HuH-7.5 (cell line): Measurements from ENCODE around the gene MXD3.
"Not testable (repeated sequence)": the region's sequence is repeated elsewhere in the genome, so short reads cannot be mapped to it uniquely, and the experiment has no call there.

Experiments
- DNase-seq: peaks from one replicate; pipeline ENCODE4 v3.0.0; 2011; ENCODE audit warnings: low spot score

Gene MXD3

DNA sequence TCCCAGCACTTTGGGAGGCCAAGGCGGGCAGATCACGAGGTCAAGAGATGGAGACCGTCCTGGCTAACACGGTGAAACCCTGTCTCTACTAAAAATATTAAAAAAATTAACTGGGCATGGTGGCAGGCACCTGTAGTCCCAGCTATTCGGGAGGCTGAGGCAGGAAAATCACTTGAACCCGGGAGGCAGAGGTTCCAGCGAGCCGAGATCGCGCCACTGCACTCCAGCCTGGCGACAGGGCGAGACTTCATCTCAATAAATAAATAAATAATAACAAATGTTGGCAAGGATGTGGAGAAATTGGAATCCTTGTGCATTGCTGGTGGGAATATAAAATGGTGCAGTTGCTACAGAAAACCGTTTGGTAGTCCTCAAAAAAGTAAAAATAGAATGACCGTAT is 31.3 kb upstream of the MXD3 start:
- not testable (repeated sequence) for DNase-seq

DNA sequence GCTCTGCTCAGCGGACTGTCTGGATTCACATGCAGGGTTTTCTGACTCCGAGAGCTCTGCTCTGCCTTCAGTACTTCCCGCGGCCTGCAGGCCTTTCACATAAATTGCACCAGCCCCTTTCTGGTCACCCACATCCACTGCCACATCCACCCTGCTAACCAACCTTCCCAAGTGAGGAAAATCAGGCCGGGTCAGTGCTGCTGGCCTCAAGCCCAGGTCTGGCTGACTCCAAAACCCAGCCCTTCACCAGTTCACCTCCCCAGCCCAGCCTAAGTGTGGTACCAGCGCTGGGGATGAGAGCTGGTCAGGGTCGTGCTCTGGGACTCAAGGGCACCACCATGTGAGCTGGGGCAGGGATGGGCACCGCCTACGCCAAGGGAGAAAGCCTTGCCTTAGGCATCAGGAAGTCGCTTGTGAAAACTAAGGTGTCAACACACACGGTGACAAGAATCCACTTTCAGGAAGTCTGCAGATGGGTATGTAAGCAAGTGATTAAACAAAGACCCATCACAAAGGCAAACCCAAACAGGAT is 27.5 kb upstream of the MXD3 start:
- DNase-seq = no peak

DNA sequence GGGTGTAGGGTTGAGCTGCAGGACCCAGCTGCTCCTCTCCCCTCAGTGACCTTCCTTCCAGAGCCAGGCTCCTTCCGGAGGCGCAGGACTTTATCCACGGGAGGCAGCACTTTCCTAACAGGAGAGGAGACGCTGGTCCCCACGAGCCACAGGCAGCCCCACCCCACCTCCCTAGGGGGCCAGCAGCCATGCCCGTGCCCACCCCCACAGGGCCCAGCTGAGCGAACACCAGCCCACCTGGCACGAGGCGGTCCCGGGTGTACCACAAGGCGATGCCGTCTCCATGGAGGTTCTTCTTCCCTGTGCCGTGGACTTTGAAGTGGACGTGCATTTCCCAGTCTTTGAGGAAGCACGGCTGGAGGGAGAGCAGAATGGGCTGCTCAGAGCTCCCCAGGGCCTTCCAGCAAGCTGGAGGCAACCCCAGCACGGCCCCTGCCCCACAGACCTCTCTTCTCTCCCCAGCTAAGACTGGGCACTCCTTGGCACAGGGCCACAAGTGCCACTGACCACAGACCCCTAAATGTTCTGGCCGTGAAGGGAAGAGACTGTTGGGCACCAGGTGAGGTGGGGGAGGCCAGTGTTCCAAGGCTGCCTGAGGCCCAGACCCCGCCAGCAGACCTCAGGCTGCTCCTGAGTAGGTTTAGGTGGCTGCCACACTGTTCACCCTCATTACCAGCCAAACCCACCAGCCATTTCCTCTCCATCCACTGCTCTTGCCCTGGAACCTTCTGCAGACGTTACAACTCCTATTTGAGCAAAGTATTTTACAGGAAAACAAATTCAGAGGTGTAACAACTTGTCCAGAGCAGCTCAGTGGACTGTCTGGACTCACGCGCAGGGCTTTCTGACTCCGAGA is 26.8 kb upstream of the MXD3 start:
- DNase-seq = no peak

DNA sequence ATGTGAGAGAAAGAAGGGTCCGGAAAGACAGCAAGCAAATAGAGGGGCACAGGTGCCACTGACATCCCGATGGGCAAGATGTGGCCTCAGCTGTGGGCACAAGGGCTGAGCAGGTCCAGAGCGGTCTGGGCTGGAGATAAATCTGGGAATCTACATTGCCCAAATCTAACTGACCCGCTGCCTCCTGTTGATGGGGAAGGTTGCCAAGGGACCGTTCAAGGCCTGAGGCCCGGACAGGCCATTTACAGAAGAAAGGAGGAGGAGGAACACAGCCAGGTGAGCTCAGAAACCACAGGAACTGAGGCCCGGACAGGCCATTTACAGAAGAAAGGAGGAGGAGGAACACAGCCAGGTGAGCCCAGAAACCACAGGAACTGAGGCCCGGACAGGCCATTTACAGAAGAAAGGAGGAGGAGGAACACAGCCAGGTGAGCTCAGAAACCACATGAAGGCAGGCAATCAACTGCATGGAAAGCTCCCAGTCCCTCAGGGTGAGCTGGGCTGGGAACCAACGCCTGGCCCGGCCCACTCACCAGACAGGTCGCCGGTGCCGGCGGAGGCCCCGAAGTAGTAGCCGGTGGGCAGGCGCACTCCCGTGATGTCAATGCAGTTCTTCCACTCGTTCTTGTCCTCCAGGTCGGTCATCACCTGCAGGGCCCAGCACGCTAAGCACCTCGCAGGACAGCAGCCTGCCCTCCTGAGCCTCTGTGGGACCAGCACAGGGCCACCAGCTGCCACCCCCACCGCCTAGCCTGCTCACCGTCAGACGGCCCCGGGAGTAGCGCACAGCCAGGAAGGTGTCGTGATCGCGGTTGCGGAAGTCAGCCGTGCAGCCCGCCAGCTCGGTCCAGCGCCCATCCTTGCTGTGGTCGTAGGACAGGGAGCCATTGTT is 25.2 kb upstream of the MXD3 start:
- no peak for DNase-seq

DNA sequence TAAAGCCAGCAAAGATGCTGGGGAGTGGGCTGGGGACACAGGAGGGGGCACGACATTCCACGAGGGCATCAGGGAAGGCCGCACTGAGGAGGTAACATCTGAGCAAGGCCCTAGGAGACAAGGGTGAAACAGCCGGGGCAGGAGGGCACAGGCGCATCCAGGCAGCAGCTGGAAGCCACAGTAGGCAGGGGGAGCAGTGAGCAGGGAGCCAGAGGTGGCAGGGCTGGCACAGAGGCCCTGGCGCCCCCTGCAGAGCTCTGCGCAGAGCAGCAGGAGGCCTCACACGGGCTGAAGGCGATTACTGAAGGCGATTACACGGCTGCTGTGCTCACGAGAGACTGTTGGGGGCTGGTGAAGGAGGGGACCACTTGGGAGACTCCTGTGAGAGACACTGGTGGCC is 24.4 kb upstream of the MXD3 start:
- no peak for DNase-seq

DNA sequence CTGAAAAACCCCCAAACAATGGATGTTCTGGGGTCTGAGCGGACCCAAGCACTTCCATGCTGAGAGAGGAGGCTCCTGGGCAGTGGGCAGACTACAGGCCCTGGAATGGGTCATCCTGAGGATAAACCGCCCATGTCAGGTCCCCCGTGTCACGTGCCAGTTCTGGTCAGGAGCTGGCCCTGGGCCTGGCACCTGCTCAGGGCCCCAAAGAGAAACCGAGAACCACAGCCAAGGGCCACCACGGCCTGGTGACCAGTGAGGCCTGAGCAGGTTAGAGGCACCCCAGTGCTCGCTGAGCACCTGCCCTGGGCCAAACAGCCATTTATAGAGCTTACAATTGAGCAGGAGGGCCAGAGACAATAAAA is 24.0 kb upstream of the MXD3 start:
- DNase-seq = no peak

DNA sequence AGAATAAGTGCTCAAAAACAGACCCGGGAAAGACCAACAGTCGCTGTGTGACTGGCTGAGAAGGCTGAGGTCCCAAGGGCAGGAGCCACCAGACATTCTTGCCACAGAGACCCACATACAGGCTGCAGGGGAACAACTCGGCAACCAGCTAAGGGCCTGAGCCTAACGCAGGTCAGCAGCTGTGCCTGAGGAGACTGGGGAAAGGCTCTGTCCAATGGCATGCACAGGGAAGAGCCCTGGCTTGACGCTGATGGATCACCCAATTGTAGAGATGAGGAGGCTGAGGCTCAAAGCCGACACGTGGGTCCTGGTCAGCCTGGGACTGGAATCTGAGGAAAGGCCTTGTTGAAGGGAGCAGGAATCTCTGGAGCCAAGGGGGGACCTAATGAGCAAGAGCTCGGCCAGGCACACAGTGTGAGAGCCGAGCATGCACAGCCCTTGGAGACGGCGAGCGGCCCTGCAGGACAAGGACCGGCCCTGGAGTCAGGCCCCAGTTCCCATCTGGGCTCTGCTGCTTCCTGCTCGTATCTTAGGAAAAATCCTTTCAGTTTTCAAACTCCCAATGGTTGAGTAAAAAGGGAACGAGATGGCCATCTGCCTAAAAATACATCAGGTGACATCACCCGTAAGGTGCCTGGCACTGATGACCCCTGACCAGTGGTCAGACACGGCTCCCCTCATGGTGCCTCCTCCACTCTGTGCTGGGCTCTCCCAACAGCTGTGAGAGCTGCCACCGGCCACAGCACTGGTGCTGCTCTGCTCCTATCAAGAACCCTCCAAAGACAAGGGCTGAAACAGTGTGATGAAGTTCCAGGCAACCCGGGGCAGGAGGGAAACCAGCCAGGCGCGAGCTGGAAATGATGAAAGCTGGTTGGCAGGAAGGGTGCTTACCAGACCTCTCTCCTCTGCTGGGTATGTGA is 23.3 kb upstream of the MXD3 start:
- no peak for DNase-seq

DNA sequence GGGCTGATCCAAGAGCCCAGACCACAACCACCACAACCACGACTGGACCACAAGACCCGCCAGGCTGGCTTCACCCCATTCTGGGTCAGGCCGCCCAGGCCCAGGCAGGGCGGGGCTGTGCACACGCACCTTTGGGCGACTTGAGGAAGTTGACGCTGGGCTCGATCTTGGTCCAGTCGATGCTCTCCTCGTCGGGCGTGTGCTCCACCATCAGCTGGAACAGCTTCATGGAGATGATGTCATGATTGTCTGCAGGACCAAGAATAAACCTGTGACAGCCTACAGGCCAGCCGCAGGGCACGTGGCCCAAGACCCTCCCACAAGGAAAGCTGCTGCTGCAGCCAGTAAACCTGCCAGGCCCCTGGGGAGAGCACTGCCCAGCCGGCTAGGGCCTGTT is 22.5 kb upstream of the MXD3 start:
- DNase-seq = no peak

DNA sequence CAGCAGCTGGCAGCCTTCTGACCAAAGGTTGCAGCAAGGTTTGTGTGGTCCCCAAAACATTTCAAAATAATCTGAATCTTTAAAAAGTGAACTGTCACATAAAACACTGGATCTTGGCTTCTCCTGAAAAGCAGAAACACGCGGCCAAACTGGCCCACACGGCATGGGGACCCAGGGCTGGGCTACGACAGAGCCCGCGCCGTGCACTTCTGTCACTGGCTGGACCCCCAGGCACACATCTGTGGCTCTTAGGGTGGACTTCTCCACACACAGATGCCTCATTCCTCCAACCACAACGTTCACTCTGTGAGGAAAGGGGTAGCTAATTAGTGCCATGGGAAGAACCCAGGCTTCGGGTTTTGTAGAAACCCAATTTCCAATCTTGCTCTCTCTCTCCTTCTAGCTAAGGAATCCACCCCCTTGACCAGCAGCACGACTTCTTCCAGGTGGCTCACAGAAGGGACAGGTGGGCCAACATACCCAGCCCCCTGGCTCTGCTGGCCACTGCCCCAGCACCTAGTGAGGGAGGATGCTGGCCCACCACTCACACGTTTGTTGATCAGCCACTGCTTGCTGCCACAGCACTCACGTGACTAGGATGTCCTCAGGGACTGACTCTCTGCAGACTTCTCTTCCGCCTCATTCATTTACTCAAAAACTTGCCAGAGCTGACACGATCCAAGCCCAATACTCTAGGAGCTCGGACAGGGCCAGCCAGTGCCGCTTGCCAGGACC is 21.9 kb upstream of the MXD3 start:
- DNase-seq = no peak

DNA sequence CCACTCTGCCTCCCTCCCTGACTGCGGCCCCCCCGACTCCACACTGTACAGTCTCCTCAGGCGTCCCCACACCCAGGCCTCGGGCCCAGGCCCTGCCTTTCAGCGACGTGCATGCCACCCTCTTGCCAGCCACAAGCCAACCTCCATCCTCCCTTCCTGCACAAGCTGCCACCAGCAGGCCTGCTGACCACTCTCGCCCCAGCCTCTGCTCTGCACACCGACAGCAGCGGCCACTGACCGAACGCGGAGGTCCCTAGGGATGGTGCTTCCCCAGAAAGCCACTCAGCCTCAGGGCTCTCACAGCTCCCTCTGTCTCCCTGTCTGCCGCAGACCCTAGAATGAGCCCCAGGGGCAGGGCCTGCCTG is 21.2 kb upstream of the MXD3 start:
- no peak for DNase-seq

DNA sequence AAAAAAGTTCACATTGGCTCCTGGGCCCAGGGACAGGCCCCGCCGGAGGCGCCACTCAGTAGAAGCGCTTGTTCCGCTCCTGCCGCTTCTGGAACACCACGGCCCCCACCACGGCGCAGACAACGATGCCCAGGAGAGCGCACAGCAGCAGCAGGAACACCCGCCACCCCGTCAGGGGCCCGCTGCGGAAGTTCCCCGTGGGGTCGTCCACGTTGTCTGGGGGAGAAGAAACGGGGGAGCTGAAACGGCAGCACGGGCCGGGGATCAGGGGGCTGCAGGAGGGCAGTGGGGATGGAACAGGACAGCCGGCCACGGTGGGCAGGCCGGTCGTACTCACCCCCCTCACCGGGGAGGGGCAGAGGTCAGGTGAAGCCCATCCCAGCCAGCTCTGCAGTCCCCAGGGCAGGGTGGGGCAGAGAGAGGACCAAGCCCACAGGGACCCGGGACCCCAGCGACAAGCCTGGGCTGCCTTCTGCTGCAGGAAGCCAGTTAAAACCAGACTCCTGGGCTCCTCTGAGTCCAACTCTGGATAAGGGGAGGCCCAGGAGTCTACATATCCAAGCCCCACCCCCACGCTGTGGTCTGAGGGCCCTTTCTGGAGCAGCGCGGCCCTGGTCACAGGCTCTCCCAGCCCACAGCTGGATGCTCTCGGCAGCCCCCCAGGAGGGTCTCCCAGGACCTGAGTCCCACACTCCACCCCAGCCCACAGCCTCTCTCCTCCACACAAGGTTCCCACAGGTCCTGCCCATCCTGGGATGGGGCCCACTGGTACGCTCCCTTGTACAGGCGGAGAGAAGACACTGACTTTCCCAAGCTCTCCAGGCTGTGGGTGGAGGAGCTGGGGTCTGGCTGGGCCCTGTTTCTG is 20.6 kb upstream of the MXD3 start:
- DNase-seq = no peak

DNA sequence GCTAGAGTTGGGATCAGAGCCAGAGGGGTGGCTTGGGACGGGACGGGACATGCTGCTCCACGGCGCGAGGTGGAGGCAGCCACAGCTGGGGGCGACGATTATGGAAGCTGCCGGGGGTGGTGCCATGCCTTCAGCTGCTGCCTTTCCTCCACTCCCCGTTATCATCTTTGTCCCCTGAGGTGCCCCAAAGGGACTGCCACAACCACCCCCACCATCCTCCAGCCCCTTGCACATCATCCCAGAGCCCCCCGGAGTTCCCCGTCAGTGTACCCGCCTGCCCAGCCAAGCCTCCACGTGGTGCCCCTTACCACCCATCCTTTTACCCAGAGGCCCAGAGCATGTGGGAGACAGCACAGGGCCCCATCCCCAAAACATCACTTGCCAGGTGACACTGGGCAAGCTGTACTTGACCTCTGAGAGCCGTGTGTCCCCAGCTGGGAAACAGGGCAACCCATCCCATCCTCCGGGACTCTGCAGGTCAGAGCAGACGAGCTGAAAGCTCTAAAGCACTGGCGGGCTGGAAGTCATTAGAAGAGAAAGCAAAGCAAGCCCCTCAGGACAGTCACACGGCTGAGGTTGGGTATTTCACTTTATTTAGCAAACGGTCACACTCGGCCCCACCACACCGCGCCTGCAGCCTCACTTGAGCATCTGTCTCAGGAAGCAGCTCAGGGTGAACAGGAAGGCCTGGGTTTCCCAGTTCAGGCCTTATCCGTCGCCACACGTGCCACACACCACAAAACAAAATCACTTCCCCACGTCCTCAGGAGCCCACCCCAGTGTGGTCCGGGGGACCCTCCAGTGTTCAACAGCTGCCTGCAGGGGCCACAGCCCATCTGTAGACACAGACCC is 19.5 kb upstream of the MXD3 start:
- no peak for DNase-seq

DNA sequence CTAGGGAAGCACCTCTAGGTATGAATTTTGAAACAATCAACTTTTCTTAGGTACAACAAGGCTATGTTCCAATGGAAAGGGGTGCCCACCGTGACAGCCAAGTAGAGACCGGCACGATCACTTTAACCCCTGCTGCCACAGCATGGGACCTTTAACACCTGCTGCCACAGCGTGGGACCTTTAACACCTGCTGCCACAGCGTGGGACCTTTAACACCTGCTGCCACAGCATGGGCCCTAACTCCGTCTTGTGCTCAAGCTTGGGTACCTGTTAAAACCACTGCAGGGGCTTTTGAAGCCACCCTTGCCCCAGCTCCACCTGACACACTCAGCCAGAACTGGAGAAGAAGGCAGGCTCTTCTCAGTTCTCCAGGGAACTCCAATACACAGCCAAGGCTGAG is 18.2 kb upstream of the MXD3 start:
- no peak for DNase-seq

DNA sequence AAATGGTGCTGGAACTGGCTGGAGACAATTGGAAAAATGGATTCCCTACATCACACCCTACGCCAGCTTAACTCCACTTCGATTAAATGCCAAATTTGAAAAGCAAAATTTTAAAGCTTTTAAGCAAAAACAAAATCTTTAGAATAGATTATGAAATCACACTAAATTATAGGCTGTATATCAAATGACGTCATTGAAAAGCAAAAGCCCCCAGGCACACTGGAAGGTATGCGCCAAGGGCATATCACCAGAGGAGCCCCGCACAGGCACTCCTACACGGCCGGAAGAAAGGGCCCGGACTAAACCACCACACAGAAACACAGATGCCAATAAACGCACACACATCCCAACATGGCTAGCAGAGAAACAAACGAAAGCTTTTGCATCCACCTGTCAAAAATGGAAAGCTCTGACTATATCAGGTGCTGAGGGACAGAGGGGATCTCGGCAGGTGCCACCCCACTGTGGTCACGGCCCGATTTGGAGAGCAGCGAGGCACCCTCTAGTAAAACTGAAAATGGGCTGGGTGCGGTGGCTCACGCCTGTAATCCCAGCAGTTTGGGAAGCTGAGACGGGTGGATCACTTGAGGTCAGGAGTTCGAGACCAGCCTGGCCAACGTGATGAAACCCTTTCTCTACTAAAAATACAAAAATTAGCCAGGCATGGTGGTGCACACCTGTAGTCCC is 17.0 kb upstream of the MXD3 start:
- DNase-seq = no peak

DNA sequence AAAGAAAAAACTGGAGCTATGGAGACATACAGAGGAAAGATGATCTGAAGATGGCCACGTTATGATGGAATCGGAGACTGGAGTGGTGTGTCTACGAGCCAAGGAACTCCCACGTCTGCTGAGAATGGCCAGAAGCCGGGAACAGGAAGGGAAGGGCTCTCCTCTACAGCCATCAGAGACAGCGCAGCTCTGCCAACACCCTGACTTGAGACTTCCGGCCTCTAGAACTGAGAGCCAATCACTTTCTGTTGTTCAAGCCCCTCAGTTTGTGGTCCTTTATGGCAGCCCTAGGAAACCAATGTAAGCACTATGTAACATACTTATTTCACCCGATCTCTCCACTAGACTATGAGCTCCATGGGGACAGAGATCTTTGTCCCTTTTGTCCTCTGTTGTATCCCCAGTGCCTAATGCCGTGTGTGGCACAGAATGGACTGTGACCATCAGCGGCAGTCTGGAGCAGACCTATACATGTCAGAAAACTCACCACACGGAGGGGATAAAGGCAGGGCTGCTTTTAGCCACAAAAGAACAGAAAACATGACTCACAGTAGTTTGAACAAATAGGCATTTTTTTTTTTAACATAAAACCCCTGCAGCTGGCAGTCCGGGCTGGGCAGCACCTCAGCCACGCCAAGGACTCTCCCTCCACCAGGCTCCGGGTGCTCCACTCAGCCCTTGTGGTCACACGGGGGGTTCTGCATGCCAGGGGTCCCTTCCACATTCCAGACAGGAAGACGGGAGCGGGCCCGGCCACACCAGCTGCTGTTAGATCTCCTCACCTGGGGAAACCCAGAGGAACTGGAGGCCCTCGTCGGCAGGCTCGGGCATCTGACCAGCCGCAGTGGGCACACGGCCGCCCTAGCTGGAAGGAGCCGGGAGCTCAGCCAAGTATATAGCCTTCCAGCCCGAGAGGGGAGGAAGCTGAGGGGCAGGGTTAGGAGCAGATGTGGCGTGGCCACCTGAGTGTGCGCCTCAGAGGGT is 16.1 kb upstream of the MXD3 start:
- DNase-seq = no peak

DNA sequence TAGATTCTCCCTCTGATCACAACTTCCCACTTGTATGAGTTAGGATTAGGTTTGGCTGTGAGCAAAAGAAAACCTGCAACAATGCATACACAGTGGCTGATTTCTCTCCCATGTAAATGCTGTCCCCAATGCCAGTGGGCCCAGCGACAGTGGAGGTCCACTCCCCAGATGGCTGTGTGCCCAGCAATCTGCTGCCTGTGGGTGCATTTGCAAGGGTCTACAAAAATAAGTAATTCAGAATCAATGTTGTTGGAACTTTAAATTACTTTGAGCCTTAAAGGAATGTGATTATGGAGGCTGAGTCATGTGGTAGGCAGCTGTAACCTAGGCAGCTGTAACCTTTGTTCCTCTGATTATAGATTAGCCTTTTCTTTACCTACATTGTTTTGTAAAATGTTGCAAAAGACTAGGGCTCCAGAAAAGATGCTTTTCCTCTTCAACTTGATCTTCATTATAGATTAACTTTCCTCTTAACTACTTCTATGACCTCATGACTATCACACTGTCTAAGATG is 14.2 kb upstream of the MXD3 start:
- DNase-seq = no peak

DNA sequence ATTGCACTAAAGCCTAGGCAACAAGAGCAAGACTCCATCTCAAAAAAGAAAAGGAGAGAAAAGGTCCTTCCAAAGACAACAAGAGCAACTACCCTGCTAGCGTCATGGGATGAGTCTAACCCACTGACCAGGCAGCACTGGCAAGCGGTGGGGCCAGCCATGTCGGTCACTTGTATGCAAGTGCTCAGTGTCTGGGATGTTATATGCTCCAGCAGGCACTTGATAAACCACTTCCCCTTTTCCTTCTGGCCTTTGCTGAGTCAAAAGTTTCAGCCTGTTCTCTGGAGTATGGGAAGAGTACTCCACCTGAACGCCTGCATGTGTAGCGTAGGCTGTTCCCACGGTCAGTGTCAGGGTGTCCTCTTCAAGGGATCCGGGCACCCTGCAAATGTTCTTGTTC is 9.2 kb upstream of the MXD3 start:
- DNase-seq = no peak
